ENCODE results near the gene SPINK9.

SPINK9 gene, protein sequence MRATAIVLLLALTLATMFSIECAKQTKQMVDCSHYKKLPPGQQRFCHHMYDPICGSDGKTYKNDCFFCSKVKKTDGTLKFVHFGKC

GRCh38 chr5:148335259-148335658 is at the start of gene SPINK9:
Gene SPINK9, plus strand, starts transcription at chr5:148335559. Its CDS starts 55 bp downstream, at chr5:148335614.
- Histone ChIP-seq H3K36me3 (ENCODE audit: control insufficient read depth, low read length) (no peaks in the 10 kb centered on the region), H3K4me3 (ENCODE audit: low read length) (no peak within 1 kb of the TSS), H4K20me1 (ENCODE audit: control insufficient read depth, insufficient read depth, low read depth, low read length) (no peaks in the 10 kb centered on the region), H3K79me2 (ENCODE audit: control insufficient read depth, low read length) (no peaks in the 10 kb centered on the region), H3K9me2 (replicated peaks; ENCODE audit: control insufficient read depth, low read length) (no peaks in the 10 kb centered on the region), H3K27ac (ENCODE audit: low read depth, low read length) (no peak within 1 kb of the TSS), H3K27me3 (ENCODE audit: control insufficient read depth, low read length) (no peaks in the 10 kb centered on the region), H3K4me2 (ENCODE audit: low read length) (no peak within 1 kb of the TSS), H3F3A (ENCODE audit: control insufficient read depth, insufficient read depth) (no peaks in the 10 kb centered on the region), H3K9me3 (ENCODE audit: control insufficient read depth, insufficient read depth, low read length) (no peaks in the 10 kb centered on the region), H3K4me1 (ENCODE audit: control insufficient read depth, low read length) (no peaks in the 10 kb centered on the region)
- no peak for TF ChIP-seq EZH2phosphoT487 (IDR thresholded peaks at IDR 0.05; ENCODE audit: borderline replicate concordance, low read length)
- TF ChIP-seq CTCF (IDR thresholded peaks at IDR 0.05; ENCODE audit: low read depth, low read length, poor library complexity, severe bottlenecking) = no peak

GRCh38 chr5:148290271-148291195 is 44.8 kb upstream of the SPINK9 start:
- TF ChIP-seq EZH2phosphoT487 (IDR thresholded peaks at IDR 0.05; ENCODE audit: borderline replicate concordance, low read length) (no peak), CTCF (IDR thresholded peaks at IDR 0.05; ENCODE audit: low read depth, low read length, poor library complexity, severe bottlenecking) (peak; percentile 38)
- no peaks in the 10 kb centered on the region for H3K79me2 ChIP-seq (ENCODE audit: control insufficient read depth, low read length)

DNA sequence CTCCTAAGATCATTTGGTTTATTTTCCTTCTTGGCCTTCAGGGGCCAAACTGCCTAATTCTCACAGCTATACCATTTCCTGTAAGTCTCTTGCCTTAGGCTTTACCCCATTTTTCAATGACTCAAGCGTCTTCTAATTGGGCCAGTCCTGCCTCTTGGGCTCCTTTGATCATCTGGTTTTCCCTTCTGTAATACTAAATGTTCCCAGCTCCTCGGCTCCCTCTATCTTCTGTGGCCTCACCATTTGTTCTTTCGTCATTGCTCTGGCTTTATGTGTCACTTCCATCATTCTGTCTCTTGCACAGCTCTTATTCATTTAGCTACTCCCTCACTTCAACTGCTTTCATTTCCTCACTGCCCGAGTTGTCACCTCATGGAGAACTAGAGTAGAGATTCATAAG is 37.6 kb upstream of the SPINK9 start:
- Histone ChIP-seq H3K9me2 (replicated peaks; ENCODE audit: control insufficient read depth, low read length) (no peaks in the 10 kb centered on the region), H3K4me2 (ENCODE audit: low read length) (no peak overlapping the region), H3K27ac (ENCODE audit: low read depth, low read length) (no peak overlapping the region), H3K4me3 (ENCODE audit: low read length) (no peak overlapping the region), H3F3A (ENCODE audit: control insufficient read depth, insufficient read depth) (no peaks in the 10 kb centered on the region), H3K27me3 (ENCODE audit: control insufficient read depth, low read length) (peaks cover 3% of the 10 kb centered on the region; the same call in 1 of the 2 replicates), H3K9me3 (ENCODE audit: control insufficient read depth, insufficient read depth, low read length) (no peaks in the 10 kb centered on the region), H3K4me1 (ENCODE audit: control insufficient read depth, low read length) (no peaks in the 10 kb centered on the region), H3K36me3 (ENCODE audit: control insufficient read depth, low read length) (no peaks in the 10 kb centered on the region), H3K79me2 (ENCODE audit: control insufficient read depth, low read length) (no peaks in the 10 kb centered on the region), H4K20me1 (ENCODE audit: control insufficient read depth, insufficient read depth, low read depth, low read length) (no peaks in the 10 kb centered on the region)
- no peak for TF ChIP-seq EZH2phosphoT487 (IDR thresholded peaks at IDR 0.05; ENCODE audit: borderline replicate concordance, low read length)
- no peak for TF ChIP-seq CTCF (IDR thresholded peaks at IDR 0.05; ENCODE audit: low read depth, low read length, poor library complexity, severe bottlenecking)

More at GRCh38 chr5:148290271-148291195, 44.8 kb upstream of the SPINK9 start:
- Histone ChIP-seq H3K4me2 (ENCODE audit: low read length) (no peak overlapping the region), H3K4me1 (ENCODE audit: control insufficient read depth, low read length) (no peaks in the 10 kb centered on the region), H3K9me2 (replicated peaks; ENCODE audit: control insufficient read depth, low read length) (no peaks in the 10 kb centered on the region), H3K27me3 (ENCODE audit: control insufficient read depth, low read length) (peaks cover 5% of the 10 kb centered on the region; the same call in 1 of the 2 replicates), H3F3A (ENCODE audit: control insufficient read depth, insufficient read depth) (no peaks in the 10 kb centered on the region), H3K27ac (ENCODE audit: low read depth, low read length) (no peak overlapping the region), H3K4me3 (ENCODE audit: low read length) (no peak overlapping the region), H3K36me3 (ENCODE audit: control insufficient read depth, low read length) (no peaks in the 10 kb centered on the region), H4K20me1 (ENCODE audit: control insufficient read depth, insufficient read depth, low read depth, low read length) (no peaks in the 10 kb centered on the region), H3K9me3 (ENCODE audit: control insufficient read depth, insufficient read depth, low read length) (no peaks in the 10 kb centered on the region)
